WTC11 (cell line): ENCODE measurements around the gene AATK. TPM values are rescaled to one million over a fixed set of nuclear protein-coding genes. Genes with fewer than 3 reads are reported as not detected.

Experiments used
- ATAC-seq: fragments of 200-7000 bp; cut with Tn5 transposase; 2 replicates; pipeline ENCODE4 v1.10.0; 2021; ENCODE audit warnings: mild to moderate bottlenecking, moderate library complexity
- CTCF ChIA-PET: fragments of 300-600 bp; sonication (Branson Sonifier 250); formaldehyde crosslinking; loops from one replicate; lab custom pipeline; 2021; ENCODE audit warnings: antibody characterized with exemption; lab: Charles Lee
- POLR2A ChIA-PET: fragments of 350-600 bp; sonication (Branson Sonifier 250); formaldehyde crosslinking; loops from one replicate; lab custom pipeline; 2021; ENCODE audit warnings: antibody characterized with exemption; lab: Charles Lee
- DNase-seq: peaks from one replicate; pipeline ENCODE4 v3.0.0; 2021; ENCODE audit warnings: low spot score
- H3K27ac Mint-ChIP-seq: 2 replicates; pipeline ENCODE4 v1.8.0; 2021; ENCODE audit warnings: mixed read lengths
- H3K27me3 Mint-ChIP-seq: 2 replicates; pipeline ENCODE4 v1.8.0; 2021; ENCODE audit warnings: low read depth, mild to moderate bottlenecking, moderate library complexity, mixed read lengths
- H3K36me3 Mint-ChIP-seq: 2 replicates; pipeline ENCODE4 v1.8.0; 2021; ENCODE audit warnings: mixed read lengths
- H3K4me1 Mint-ChIP-seq: 2 replicates; pipeline ENCODE4 v1.8.0; 2022; ENCODE audit warnings: mixed read lengths
- H3K4me3 Mint-ChIP-seq: 2 replicates; pipeline ENCODE4 v1.8.0; 2021; ENCODE audit warnings: mild to moderate bottlenecking, moderate library complexity, mixed read lengths
- H3K9me3 Mint-ChIP-seq: 2 replicates; pipeline ENCODE4 v1.8.0; 2021; ENCODE audit warnings: mixed read lengths
- ATF3 ChIP-seq: sonication (generic); formaldehyde crosslinking; conservative IDR thresholded peaks from 2 replicates; pipeline ENCODE4 v1.8.1; 2022; ENCODE audit warnings: mild to moderate bottlenecking, missing genetic modification reagents
- ATF6 ChIP-seq: sonication (generic); formaldehyde crosslinking; IDR thresholded peaks from 2 replicates; pipeline ENCODE4 v1.8.1; 2023; ENCODE audit warnings: mild to moderate bottlenecking, missing genetic modification reagents
- CBFB ChIP-seq: sonication (generic); formaldehyde crosslinking; IDR thresholded peaks from 2 replicates; pipeline ENCODE4 v1.8.1; 2022; ENCODE audit warnings: mild to moderate bottlenecking, low read depth, missing genetic modification reagents
- CDX4 ChIP-seq: fragments of 250-450 bp; sonication (Bioruptor Pico); IDR thresholded peaks from 2 replicates; pipeline ENCODE4 v1.9.0; 2021; ENCODE audit warnings: moderate library complexity, mild to moderate bottlenecking, inconsistent platforms, borderline replicate concordance
- CREB1 ChIP-seq: sonication (generic); formaldehyde crosslinking; IDR thresholded peaks from 2 replicates; pipeline ENCODE4 v1.8.0; 2023; ENCODE audit warnings: mild to moderate bottlenecking, missing genetic modification reagents
- E2F1 ChIP-seq: sonication (generic); formaldehyde crosslinking; IDR thresholded peaks from 2 replicates; pipeline ENCODE4 v1.8.0; 2022; ENCODE audit warnings: mild to moderate bottlenecking, missing genetic modification reagents
- EMX1 ChIP-seq: fragments of 250-450 bp; sonication (Bioruptor Pico); IDR thresholded peaks from 2 replicates; pipeline ENCODE4 v1.8.0; 2021; ENCODE audit warnings: mild to moderate bottlenecking
- ERG ChIP-seq: fragments of 250-450 bp; sonication (Bioruptor Pico); IDR thresholded peaks from 2 replicates; pipeline ENCODE4 v1.8.0; 2021; ENCODE audit warnings: mild to moderate bottlenecking
- JUN ChIP-seq: sonication (generic); formaldehyde crosslinking; IDR thresholded peaks from 2 replicates; pipeline ENCODE4 v1.8.0; 2023; ENCODE audit warnings: mild to moderate bottlenecking, missing genetic modification reagents
- MXD4 ChIP-seq: fragments of 250-450 bp; sonication (Bioruptor Pico); IDR thresholded peaks from 2 replicates; pipeline ENCODE4 v1.8.0; 2021; ENCODE audit warnings: mild to moderate bottlenecking, moderate library complexity, borderline replicate concordance
- NR1H2 ChIP-seq: sonication (generic); formaldehyde crosslinking; IDR thresholded peaks from 2 replicates; pipeline ENCODE4 v1.9.0; 2021; ENCODE audit warnings: mild to moderate bottlenecking, moderate library complexity, missing genetic modification reagents
- PRDM15 ChIP-seq: sonication (generic); formaldehyde crosslinking; IDR thresholded peaks from 2 replicates; pipeline ENCODE4 v1.8.0; 2022; ENCODE audit warnings: missing genetic modification reagents
- SMAD4 ChIP-seq: sonication (generic); formaldehyde crosslinking; IDR thresholded peaks from 2 replicates; pipeline ENCODE4 v1.8.0; 2022; ENCODE audit warnings: mild to moderate bottlenecking, missing genetic modification reagents
- ZNF121 ChIP-seq: sonication (generic); formaldehyde crosslinking; IDR thresholded peaks from 2 replicates; pipeline ENCODE4 v1.8.0; 2023; ENCODE audit warnings: missing genetic modification reagents
- ZNF281 ChIP-seq: sonication (generic); formaldehyde crosslinking; IDR thresholded peaks from 2 replicates; pipeline ENCODE4 v1.8.0; 2023; ENCODE audit warnings: mild to moderate bottlenecking, missing genetic modification reagents
- ZNF396 ChIP-seq: fragments of 250-450 bp; sonication (Bioruptor Pico); IDR thresholded peaks from 2 replicates; pipeline ENCODE4 v1.8.0; 2021; ENCODE audit warnings: mild to moderate bottlenecking, moderate library complexity, borderline replicate concordance
- ZNF423 ChIP-seq: fragments of 250-450 bp; sonication (Bioruptor Pico); IDR thresholded peaks from 2 replicates; pipeline ENCODE4 v2.1.2; 2022; ENCODE audit warnings: mild to moderate bottlenecking, moderate library complexity
- ZNF532 ChIP-seq: fragments of 250-450 bp; sonication (Bioruptor Pico); IDR thresholded peaks from 2 replicates; pipeline ENCODE4 v1.9.0; 2021; ENCODE audit warnings: mild to moderate bottlenecking, borderline replicate concordance
- total RNA-seq: library from RNA; stranded (reverse); gene quantifications from 3 replicates; pipeline ENCODE4 v1.2.3, GENCODE V29; 2021

The AATK gene
- total RNA-seq, 1 experiment from 2014 or later: 2.9 TPM

- no peak for DNase-seq
- CTCF ChIA-PET: interaction anchor here (1.2 to 4.2 kb wide), 4 partner anchors 13 to 116 kb away, joined by 3 to 25 read pairs (median 6); no protein-coding TSS in a partner anchor
- Mint-ChIP-seq H3K27me3 (no peaks in the 10 kb centered on the region), H3K4me1 (no peaks in the 10 kb centered on the region), H3K9me3 (no peaks in the 10 kb centered on the region), H3K4me3 (no peak overlapping the region), H3K36me3 (no peaks in the 10 kb centered on the region), H3K27ac (no peak overlapping the region; the same call in 1 of the 2 replicates)
- POLR2A ChIA-PET: no interaction called here
- TF ChIP-seq ZNF532 (CRISPR knock-in tag) (no peak), NR1H2 (CRISPR knock-in tag) (no peak), ZNF423 (no peak), ATF6 (no peak), JUN (CRISPR knock-in tag) (no peak), CBFB (CRISPR knock-in tag) (no peak), ATF3 (no peak), ERG (CRISPR knock-in tag) (no peak), MXD4 (CRISPR knock-in tag) (no peak), SMAD4 (no peak), ZNF396 (CRISPR knock-in tag) (no peak), ZNF281 (no peak), CDX4 (no peak), ZNF121 (CRISPR knock-in tag) (no peak), PRDM15 (CRISPR knock-in tag) (no peak), E2F1 (CRISPR knock-in tag) (no peak), EMX1 (CRISPR knock-in tag) (no peak), CREB1 (CRISPR knock-in tag) (no peak)
- no peak for ATAC-seq
Observed at GRCh38 chr17:81114351-81115093, 51.5 kb downstream of the AATK start.
